Measurements from ENCODE around the gene RECQL5. TPM values are rescaled to one million over a fixed set of nuclear protein-coding genes. Genes with fewer than 3 reads are reported as not detected.

RECQL5 gene
- total and polyA plus RNA-seq, 10 donors, result 25.7 to 51.0 (median 38.6) TPM

GRCh38 chr17:75632863-75633485 lies 34.0 kb downstream of the RECQL5 start, which contains the start of gene SMIM5:
TSS of gene SMIM5 (plus strand) at chr17:75633434. CDS start at chr17:75640202, 6,768 bp downstream.
- Histone ChIP-seq H3K4me3 (peak within 1 kb of the TSS in 2 of 8 donors; percentile 6 to 7), H3K36me3 (peaks cover 0 to 55% (median 10%) of the 10 kb centered on the region in 6 donors), H3K27me3 (replicated peaks in 1 of 7) (no peaks in the 10 kb centered on the region), H3K27ac (peak within 1 kb of the TSS in 7 of 8 donors; percentile 14 to 73 (median 68)), H3K9me3 (no peaks in the 10 kb centered on the region), H3K4me1 (peaks cover 14 to 24% (median 21%) of the 10 kb centered on the region in 6 donors)
- WGBS, 5 donors, result 17 to 27% (median 22%) methylated on average over 11 to 19 of the region's 19 CpGs
- peak; percentile 95 for DNase-seq
- TF ChIP-seq, protein P1, sequence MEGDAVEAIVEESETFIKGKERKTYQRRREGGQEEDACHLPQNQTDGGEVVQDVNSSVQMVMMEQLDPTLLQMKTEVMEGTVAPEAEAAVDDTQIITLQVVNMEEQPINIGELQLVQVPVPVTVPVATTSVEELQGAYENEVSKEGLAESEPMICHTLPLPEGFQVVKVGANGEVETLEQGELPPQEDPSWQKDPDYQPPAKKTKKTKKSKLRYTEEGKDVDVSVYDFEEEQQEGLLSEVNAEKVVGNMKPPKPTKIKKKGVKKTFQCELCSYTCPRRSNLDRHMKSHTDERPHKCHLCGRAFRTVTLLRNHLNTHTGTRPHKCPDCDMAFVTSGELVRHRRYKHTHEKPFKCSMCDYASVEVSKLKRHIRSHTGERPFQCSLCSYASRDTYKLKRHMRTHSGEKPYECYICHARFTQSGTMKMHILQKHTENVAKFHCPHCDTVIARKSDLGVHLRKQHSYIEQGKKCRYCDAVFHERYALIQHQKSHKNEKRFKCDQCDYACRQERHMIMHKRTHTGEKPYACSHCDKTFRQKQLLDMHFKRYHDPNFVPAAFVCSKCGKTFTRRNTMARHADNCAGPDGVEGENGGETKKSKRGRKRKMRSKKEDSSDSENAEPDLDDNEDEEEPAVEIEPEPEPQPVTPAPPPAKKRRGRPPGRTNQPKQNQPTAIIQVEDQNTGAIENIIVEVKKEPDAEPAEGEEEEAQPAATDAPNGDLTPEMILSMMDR (IDR thresholded peaks at IDR 0.05 in 8 of 11, conservative IDR thresholded peaks at IDR 0.05 in 3 of 11), result peak; percentile 76 to 99 (median 96)
- TF ChIP-seq POLR2AphosphoS5 (IDR thresholded peaks at IDR 0.05) (peak; percentile 35 to 61 (median 43)), POLR2A (IDR thresholded peaks at IDR 0.05) (no peak)
- intact Hi-C loops (cut with DNase I; ENCODE audit: low total_unique reads), result loop anchor here (2.0 kb wide), 1 partner anchor 116 kb away; no protein-coding TSS in a partner anchor

GRCh38 chr17:75632428-75632827 lies 34.5 kb downstream of the RECQL5 start:
- Histone ChIP-seq H3K27me3 (replicated peaks in 1 of 7) (no peaks in the 10 kb centered on the region), H3K4me1 (peaks cover 14 to 24% (median 21%) of the 10 kb centered on the region in 6 donors), H3K4me3 (no peak overlapping the region), H3K27ac (peak overlapping the region in 3 of 8 donors; percentile 21 to 73 (median 22)), H3K9me3 (no peaks in the 10 kb centered on the region), H3K36me3 (peaks cover 0 to 57% (median 11%) of the 10 kb centered on the region in 6 donors)
- no peak for DNase-seq
- intact Hi-C loops (cut with DNase I; ENCODE audit: low total_unique reads), result loop anchor here (2.0 kb wide), 1 partner anchor 116 kb away; no protein-coding TSS in a partner anchor
- 80 to 88% (median 82%) methylated on average over 6 to 12 of the region's 12 CpGs for WGBS, 5 donors
- TF ChIP-seq POLR2A (IDR thresholded peaks at IDR 0.05) (no peak), POLR2AphosphoS5 (IDR thresholded peaks at IDR 0.05) (no peak)
- TF ChIP-seq, protein P1 (IDR thresholded peaks at IDR 0.05 in 8 of 11, conservative IDR thresholded peaks at IDR 0.05 in 3 of 11), result no peak

GRCh38 chr17:75631353-75631752 lies 35.6 kb downstream of the RECQL5 start:
- Histone ChIP-seq H3K27me3 (replicated peaks in 1 of 7) (no peaks in the 10 kb centered on the region), H3K27ac (no peak overlapping the region), H3K36me3 (peaks cover 0 to 57% (median 21%) of the 10 kb centered on the region in 6 donors), H3K9me3 (no peaks in the 10 kb centered on the region), H3K4me3 (no peak overlapping the region), H3K4me1 (peaks cover 14 to 28% (median 21%) of the 10 kb centered on the region in 6 donors)
- DNase-seq, result no peak
- intact Hi-C loops (cut with DNase I; ENCODE audit: low total_unique reads), result no loop called here
- TF ChIP-seq, protein P1 (IDR thresholded peaks at IDR 0.05 in 8 of 11, conservative IDR thresholded peaks at IDR 0.05 in 3 of 11), result no peak
- TF ChIP-seq POLR2AphosphoS5 (IDR thresholded peaks at IDR 0.05) (peak in 1 of 3 donors; percentile 51), POLR2A (IDR thresholded peaks at IDR 0.05) (no peak)
- 86 to 94% (median 93%) methylated on average over 12 to 27 of the region's 27 CpGs for WGBS, 5 donors
